Adipocyte (in vitro differentiated cells): ENCODE results near the gene SWI5.
A peak's percentile ranks its signal among the peaks of the same experiment; 100 is the strongest.

Source experiments
- DNase-seq: peaks from one replicate; pipeline ENCODE4 v3.0.0-alpha.2; 2015; ENCODE audit warnings: low read depth
- H3K27me3 ChIP-seq: replicated peaks from 2 replicates; pipeline ENCODE4 v1.7.0; 2013; ENCODE audit warnings: mild to moderate bottlenecking, low read length, moderate library complexity; ENCODE audit not compliant: control insufficient read depth, insufficient read depth
- H3K36me3 ChIP-seq: 2 replicates; pipeline ENCODE4 v1.7.0; 2013; ENCODE audit warnings: low read length, mild to moderate bottlenecking, moderate library complexity; ENCODE audit not compliant: control insufficient read depth, insufficient read depth, severe bottlenecking
- H3K4me1 ChIP-seq: 2 replicates; pipeline ENCODE4 v1.7.0; 2013; ENCODE audit warnings: mild to moderate bottlenecking, low read length, moderate library complexity; ENCODE audit not compliant: control insufficient read depth, insufficient read depth
- H3K4me3 ChIP-seq: 2 replicates; pipeline ENCODE4 v1.7.0; 2013; ENCODE audit warnings: mild to moderate bottlenecking, low read length, moderate library complexity
- H3K9ac ChIP-seq: 2 replicates; pipeline ENCODE4 v1.7.0; 2013; ENCODE audit warnings: mild to moderate bottlenecking, low read length, moderate library complexity
- H3K9me3 ChIP-seq: 2 replicates; pipeline ENCODE4 v1.7.0; 2013; ENCODE audit warnings: mild to moderate bottlenecking, low read length, moderate library complexity; ENCODE audit not compliant: control insufficient read depth

SWI5 gene

GRCh38 chr9:128309551-128309950, 33.5 kb downstream of the SWI5 start:
- Histone ChIP-seq H3K4me3 (no peak overlapping the region), H3K4me1 (peaks cover 17% of the 10 kb centered on the region), H3K9me3 (no peaks in the 10 kb centered on the region), H3K36me3 (peaks cover 39% of the 10 kb centered on the region), H3K9ac (no peak overlapping the region), H3K27me3 (no peaks in the 10 kb centered on the region)
- DNase-seq = no peak

- Histone ChIP-seq H3K27me3 (no peaks in the 10 kb centered on the region), H3K4me1 (peaks cover 17% of the 10 kb centered on the region), H3K9ac (no peak overlapping the region), H3K4me3 (no peak overlapping the region), H3K36me3 (peaks cover 48% of the 10 kb centered on the region), H3K9me3 (no peaks in the 10 kb centered on the region)
- DNase-seq = no peak
Observed at GRCh38 chr9:128310461-128310860, 34.4 kb downstream of the SWI5 start.

GRCh38 chr9:128314697-128315096, 38.6 kb downstream of the SWI5 start:
- Histone ChIP-seq H3K4me3 (no peak overlapping the region), H3K9ac (no peak overlapping the region), H3K27me3 (no peaks in the 10 kb centered on the region), H3K4me1 (no peaks in the 10 kb centered on the region), H3K9me3 (no peaks in the 10 kb centered on the region), H3K36me3 (peaks cover 61% of the 10 kb centered on the region)
- DNase-seq = no peak

- H3K9ac ChIP-seq = no peak overlapping the region
- no peak overlapping the region for H3K4me3 ChIP-seq
- DNase-seq = no peak
- peaks cover 2% of the 10 kb centered on the region for H3K4me1 ChIP-seq
- peaks cover 44% of the 10 kb centered on the region for H3K36me3 ChIP-seq
- H3K27me3 ChIP-seq = no peaks in the 10 kb centered on the region
- no peaks in the 10 kb centered on the region for H3K9me3 ChIP-seq
Observed at GRCh38 chr9:128316421-128316820, 40.3 kb downstream of the SWI5 start.

- Histone ChIP-seq H3K36me3 (peaks cover 41% of the 10 kb centered on the region), H3K9ac (no peak overlapping the region), H3K9me3 (no peaks in the 10 kb centered on the region), H3K4me3 (no peak overlapping the region), H3K27me3 (no peaks in the 10 kb centered on the region), H3K4me1 (peaks cover 6% of the 10 kb centered on the region)
- DNase-seq = no peak
Observed at GRCh38 chr9:128317629-128318028, 41.6 kb downstream of the SWI5 start.

GRCh38 chr9:128321343-128321742, 45.3 kb downstream of the SWI5 start:
- DNase-seq = no peak
- peak overlapping the region; percentile 99 for H3K9ac ChIP-seq
- no peaks in the 10 kb centered on the region for H3K27me3 ChIP-seq
- H3K4me1 ChIP-seq = peaks cover 16% of the 10 kb centered on the region
- peaks cover 35% of the 10 kb centered on the region for H3K36me3 ChIP-seq
- H3K4me3 ChIP-seq = peak overlapping the region; percentile 88
- no peaks in the 10 kb centered on the region for H3K9me3 ChIP-seq

GRCh38 chr9:128321879-128322403, 45.9 kb downstream of the SWI5 start:
- H3K36me3 ChIP-seq = peaks cover 29% of the 10 kb centered on the region
- H3K4me1 ChIP-seq = peaks cover 16% of the 10 kb centered on the region
- H3K9me3 ChIP-seq = no peaks in the 10 kb centered on the region
- H3K27me3 ChIP-seq = no peaks in the 10 kb centered on the region
- H3K9ac ChIP-seq = peak overlapping the region; percentile 99
- peak overlapping the region; percentile 88 for H3K4me3 ChIP-seq
- no peak for DNase-seq

GRCh38 chr9:128322404-128323211, 46.5 kb downstream of the SWI5 start, which contains the start of the genes COQ4 and TRUB2:
Gene COQ4 (plus strand): TSS chr9:128322839. CDS start chr9:128322859, 20 bp downstream.
Gene TRUB2 (minus strand): TSS chr9:128322447. CDS start chr9:128322408, 39 bp downstream.
- Histone ChIP-seq H3K9ac (peak within 1 kb of the TSS; percentile 99), H3K9me3 (no peaks in the 10 kb centered on the region), H3K4me1 (peaks cover 16% of the 10 kb centered on the region), H3K27me3 (no peaks in the 10 kb centered on the region), H3K4me3 (peak within 1 kb of the TSS; percentile 88), H3K36me3 (peaks cover 27% of the 10 kb centered on the region)
- DNase-seq = peak; percentile 98

- H3K36me3 ChIP-seq = peaks cover 29% of the 10 kb centered on the region
- DNase-seq = peak; percentile 55
- H3K4me1 ChIP-seq = peaks cover 16% of the 10 kb centered on the region
- peak overlapping the region; percentile 88 for H3K4me3 ChIP-seq
- peak overlapping the region; percentile 99 for H3K9ac ChIP-seq
- H3K27me3 ChIP-seq = no peaks in the 10 kb centered on the region
- H3K9me3 ChIP-seq = no peaks in the 10 kb centered on the region
Observed at GRCh38 chr9:128323212-128323730, 47.2 kb downstream of the SWI5 start.

GRCh38 chr9:128323791-128324190, 47.7 kb downstream of the SWI5 start:
- DNase-seq = no peak
- Histone ChIP-seq H3K36me3 (peaks cover 26% of the 10 kb centered on the region), H3K4me1 (peaks cover 16% of the 10 kb centered on the region), H3K9ac (peak overlapping the region; percentile 99), H3K9me3 (no peaks in the 10 kb centered on the region), H3K27me3 (no peaks in the 10 kb centered on the region), H3K4me3 (peak overlapping the region; percentile 88)

GRCh38 chr9:128324401-128324800, 48.3 kb downstream of the SWI5 start:
- Histone ChIP-seq H3K27me3 (no peaks in the 10 kb centered on the region), H3K9ac (peak overlapping the region; percentile 29), H3K9me3 (no peaks in the 10 kb centered on the region), H3K4me3 (no peak overlapping the region), H3K4me1 (peaks cover 20% of the 10 kb centered on the region), H3K36me3 (peaks cover 26% of the 10 kb centered on the region)
- DNase-seq = no peak
